HG03039 (cell line): ENCODE measurements around the gene GMEB1.
A peak's percentile ranks its signal among the peaks of the same experiment; 100 is the strongest.
"Not testable (repeated sequence)": the region's sequence is repeated elsewhere in the genome, so short reads cannot be mapped to it uniquely, and the experiment has no call there.

Source experiments
- ATAC-seq: cut with Tn5 transposase; IDR thresholded peaks from one replicate; pipeline ENCODE4 v1.9.1; 2021; ENCODE audit warnings: mild to moderate bottlenecking, moderate library complexity; ENCODE audit not compliant: unreplicated experiment

Gene GMEB1

GRCh38 chr1:28671254-28671780, 2.7 kb downstream of the GMEB1 start:
- no peak for ATAC-seq

GRCh38 chr1:28672971-28673370, 4.4 kb downstream of the GMEB1 start:
- ATAC-seq = not testable (repeated sequence)

DNA sequence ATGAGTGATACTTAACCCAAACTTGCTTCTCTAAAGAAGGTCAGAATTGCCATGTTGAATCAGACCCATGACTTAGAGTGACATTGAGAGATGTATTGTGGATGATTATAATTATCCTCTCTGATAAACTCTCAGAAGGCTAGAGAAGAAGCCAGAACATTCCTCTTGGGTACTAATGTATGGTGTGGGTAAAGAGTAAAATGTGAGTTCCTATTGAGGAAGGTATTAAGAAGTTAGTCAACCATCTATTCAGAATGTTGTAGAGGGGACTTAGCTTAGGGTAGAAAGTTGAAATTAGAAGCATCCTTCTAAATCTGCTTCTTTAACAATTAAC, 7.3 kb downstream of the GMEB1 start:
- ATAC-seq = no peak

- ATAC-seq = no peak
Measured at GRCh38 chr1:28680151-28680550, 11.6 kb downstream of the GMEB1 start.

GRCh38 chr1:28682840-28683239, 14.3 kb downstream of the GMEB1 start:
- no peak for ATAC-seq

- ATAC-seq = no peak
Measured at GRCh38 chr1:28684937-28685336, 16.4 kb downstream of the GMEB1 start.

DNA sequence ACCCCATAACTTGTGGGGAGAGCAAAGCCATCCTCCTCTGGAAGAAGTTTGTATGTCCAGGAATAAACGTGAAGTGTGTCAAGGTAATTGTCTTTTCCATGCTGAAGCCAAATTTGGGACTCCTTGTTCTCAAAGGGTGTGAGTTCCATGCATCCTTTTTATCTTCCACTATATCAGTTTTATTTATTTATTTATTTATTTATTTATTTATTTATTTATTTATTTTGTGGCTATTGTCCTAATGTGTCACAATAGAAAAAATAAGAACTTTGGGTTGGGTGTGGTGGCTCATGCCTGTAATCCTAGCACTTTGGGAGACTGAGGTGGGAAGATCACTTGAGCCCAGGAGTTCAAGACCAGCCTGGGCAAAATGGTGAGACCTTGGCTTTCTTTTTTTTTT, 23.0 kb downstream of the GMEB1 start:
- ATAC-seq = not testable (repeated sequence)

GRCh38 chr1:28703629-28704028, 35.0 kb downstream of the GMEB1 start:
- ATAC-seq = no peak

DNA sequence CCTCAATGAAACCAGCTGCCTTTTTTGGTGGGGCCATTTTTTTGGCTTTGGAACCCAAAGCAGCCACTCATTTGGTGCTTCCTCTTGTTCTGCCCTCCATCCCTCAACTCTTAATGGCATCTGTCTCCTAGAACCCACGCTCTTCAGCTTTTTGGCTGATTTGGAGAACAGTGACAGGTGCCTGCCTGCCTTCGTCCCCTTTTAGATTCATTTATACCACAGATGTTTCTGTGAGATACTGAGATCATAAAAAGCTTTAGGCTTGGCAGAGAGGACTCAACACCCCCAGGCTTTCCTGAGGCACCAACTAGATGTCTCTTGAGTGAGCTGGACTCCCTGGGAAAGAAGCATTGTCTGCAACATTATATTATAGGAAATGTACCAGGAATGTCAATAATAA, 47.8 kb downstream of the GMEB1 start:
- no peak for ATAC-seq

GRCh38 chr1:28718166-28718565, 49.6 kb downstream of the GMEB1 start:
- ATAC-seq = no peak

DNA sequence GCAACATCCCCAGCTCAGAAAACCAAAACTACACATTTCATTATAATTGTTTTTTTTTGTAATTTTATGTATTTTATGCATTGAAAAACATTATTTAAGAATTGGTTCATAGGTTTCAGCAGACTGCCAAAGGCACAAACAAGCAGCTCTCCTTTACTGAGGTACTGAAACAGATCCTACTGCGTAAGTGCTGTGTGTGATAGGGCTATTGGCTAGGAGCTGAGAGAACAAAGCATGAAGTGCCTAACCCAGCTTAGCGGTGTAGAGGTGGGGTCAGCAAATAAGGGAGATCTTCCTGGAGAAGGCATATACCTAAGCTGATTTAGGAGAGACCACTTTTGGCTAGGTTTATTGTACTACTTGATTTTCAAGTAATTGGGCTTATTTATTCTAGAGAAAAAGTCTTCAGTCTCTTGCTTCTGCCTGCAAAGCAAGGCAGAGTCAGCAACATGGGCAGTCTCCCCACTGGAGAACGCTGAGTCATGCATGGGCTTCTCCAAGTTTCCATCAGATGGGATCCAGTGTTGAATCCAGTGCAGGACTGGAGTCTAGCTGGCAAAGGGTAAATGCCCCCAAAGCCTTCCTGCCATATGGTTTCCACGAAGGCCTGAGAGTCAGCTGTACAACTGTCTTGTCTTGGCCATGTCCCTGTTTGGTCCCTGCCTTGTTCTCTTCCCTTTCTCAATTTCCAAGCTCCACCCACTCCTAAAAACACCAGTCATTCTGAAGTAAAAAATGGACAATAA, 50.2 kb downstream of the GMEB1 start:
- no peak for ATAC-seq

DNA sequence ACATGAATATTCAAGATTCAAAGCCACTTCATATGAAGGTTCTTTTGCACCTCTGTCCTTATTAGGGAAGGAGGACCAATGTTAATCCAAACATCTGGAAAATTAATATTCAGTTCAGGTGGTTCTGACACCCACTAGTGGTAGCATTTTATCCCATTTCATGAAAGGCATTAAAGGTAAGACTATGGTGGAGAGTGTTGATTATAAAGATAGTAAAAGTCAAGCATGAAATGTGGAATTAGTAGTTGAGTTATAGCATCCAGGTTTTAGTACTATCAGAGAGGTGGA, 50.7 kb downstream of the GMEB1 start:
- ATAC-seq = no peak

DNA sequence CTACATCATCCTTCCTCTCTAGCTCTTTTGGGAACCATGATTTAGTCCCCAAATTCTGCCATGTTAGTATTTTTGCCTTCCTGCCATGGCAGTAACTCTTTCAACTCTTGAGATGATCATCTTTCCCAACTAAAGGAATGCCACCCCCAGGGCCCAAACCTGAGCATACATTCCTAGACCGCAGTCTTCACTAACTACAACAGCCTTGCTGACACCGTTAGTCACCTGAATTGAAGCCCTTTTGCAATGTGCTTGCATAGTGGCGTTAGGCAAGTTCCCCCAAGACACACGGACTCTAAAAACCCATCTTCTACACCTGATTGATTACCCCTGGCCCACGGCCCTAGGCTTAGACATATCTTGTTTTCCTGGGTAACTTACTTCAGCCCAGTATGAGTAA, 51.8 kb downstream of the GMEB1 start:
- no peak for ATAC-seq

DNA sequence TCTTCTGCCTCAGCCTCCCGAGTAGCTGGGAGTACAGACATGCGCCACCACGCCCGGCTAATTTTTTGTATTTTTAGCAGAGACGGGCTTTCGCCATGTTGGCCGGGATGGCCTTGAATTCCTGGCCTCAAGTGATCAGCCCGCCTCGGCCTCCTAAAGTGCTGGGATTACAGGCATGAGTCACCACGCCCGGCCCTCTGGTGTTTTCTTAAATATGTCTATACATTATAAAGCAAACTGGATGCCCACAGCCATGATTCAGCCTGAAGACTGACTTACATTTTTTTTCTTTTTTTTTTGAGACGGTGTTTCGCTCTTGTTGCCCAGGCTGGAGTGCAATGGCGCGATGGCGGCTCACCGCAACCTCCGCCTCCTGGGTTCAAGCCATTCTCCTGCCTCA, 53.3 kb downstream of the GMEB1 start:
- ATAC-seq = not testable (repeated sequence)

DNA sequence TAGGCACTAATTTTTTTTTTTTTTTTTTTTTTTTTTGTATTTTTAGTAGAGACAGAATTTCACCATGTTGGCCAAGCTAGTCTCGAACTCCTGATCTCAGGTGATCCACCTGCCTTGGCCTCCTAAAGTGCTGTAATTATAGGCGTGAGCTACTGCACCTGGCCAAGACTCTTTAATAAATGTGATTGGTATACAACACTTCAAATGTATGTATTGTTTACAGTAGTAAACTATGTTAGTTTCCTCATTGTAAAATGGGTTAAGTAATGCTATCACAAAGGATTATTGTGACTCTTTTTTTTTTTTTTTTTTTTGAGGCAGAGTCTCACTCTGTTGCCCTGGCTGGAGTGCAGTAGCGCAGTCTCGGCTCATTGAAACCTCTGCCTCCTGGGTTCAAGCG, 56.8 kb downstream of the GMEB1 start:
- not testable (repeated sequence) for ATAC-seq

GRCh38 chr1:28735961-28736449, 67.4 kb downstream of the GMEB1 start:
- no peak for ATAC-seq

DNA sequence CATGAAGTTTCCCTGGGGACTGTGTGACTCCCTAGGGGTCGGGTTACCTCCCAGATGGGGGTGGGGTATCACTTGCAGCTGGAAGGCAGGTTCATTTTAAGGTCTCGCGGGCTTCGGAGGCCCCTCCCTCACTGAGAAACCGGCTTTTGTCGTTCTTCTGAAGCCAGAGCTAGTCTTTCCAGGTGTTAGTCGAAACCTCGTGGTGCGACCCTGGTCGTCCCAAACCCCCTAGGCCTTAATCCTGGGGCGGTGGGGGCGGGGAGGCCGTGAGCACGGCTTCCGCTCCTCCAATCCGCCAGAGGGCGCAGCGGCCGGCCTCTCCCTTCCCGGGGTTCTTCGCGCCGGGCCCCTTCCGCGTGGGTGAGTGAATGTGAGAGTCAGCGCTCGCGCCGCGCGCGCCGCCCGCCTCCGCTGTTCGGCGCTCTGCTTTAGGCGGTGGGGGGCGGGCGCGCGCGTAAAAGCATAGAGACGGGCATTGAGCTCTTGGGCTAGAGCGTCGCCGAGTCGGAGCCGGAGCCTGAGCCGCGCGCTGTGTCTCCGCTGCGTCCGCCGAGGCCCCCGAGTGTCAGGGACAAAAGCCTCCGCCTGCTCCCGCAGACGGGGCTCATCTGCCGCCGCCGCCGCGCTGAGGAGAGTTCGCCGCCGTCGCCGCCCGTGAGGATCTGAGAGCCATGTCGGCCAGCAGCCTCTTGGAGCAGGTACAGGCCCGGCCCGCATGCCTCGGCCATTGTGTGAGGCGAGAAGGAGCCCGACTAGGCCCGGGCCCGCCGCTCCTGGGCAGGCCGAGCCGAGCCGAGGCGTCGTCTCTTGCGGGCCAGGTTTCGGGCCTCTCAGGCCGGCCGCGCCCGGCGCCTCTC, 68.1 kb downstream of the GMEB1 start, which contains the start of gene YTHDF2:
TSS of gene YTHDF2 (plus strand) at position 491 of the 857 bp plus-strand sequence. CDS start at position 672, 181 bp downstream.
- peak; percentile 74 for ATAC-seq

- peak; percentile 22 for ATAC-seq
Measured at GRCh38 chr1:28737307-28738132, 68.9 kb downstream of the GMEB1 start.

DNA sequence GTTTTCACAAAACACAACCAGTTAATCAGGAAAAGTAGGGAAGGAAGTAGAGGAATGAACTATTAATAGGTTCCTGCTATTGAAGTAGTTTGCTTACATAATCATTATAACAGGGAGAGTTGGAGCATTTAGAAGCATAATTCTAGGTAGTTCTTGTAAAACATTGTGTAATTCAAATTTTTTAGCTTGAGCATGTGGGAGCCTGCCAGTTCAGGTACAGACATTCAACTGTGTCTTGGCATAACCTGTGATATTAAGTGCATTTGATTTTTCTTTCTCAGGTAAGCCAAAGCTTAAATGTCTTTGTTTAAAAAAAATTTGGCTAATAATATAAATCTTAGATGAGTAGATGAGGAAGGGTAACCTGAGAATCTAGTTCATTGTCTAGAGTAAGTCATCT, 71.5 kb downstream of the GMEB1 start:
- no peak for ATAC-seq

GRCh38 chr1:28744184-28744583, 75.6 kb downstream of the GMEB1 start:
- ATAC-seq = no peak

DNA sequence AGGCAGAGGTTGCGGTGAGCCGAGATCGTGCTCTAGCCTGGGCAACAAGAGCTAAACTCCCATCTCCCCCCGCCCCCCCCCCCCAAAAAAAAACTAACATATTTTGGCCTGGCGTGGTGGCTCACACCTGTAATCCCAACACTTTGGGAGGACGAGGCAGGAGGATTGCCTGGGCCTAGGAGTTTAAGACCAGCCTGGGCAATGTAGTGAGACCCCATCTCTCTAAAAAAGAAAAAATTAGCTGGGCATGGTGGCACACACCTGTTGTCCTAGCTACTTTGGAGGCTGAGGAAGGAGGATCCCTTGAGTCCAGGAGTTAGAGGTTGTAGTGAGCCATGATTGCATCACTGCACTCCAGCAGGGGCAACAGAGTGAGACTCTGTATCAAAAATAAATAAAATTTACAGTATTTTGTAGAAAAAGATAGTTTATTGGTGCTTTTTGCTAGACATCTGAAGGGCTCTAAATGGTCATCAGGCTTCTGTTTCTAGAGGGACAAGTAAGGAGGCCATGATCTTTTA, 77.1 kb downstream of the GMEB1 start:
- ATAC-seq = no peak
